Endothelial cell of umbilical vein (primary cell): ENCODE measurements around the gene SNX5. TPM values are rescaled to one million over a fixed set of nuclear protein-coding genes. Genes with fewer than 3 reads are reported as not detected.
"Not testable (repeated sequence)": the region's sequence is repeated elsewhere in the genome, so short reads cannot be mapped to it uniquely, and the experiment has no call there.

Experiments used
- BruUV-seq: library from RNA; stranded (reverse); fragments of 400-500 nt; replicated peaks from 2 replicates; lab custom pipeline; 2021; lab: Mats Ljungman, UMichigan
- CTCF ChIA-PET: fragments of 300-600, 350-600 bp; sonication (Branson Sonifier 250); formaldehyde crosslinking; loops from one replicate; lab custom pipeline; 2021; ENCODE audit warnings: antibody characterized with exemption, inconsistent platforms; lab: Charles Lee
- POLR2A ChIA-PET: fragments of 300-600, 350-600 bp; sonication (Branson Sonifier 250); formaldehyde crosslinking; loops from one replicate; lab custom pipeline; 2021; ENCODE audit warnings: antibody characterized with exemption, inconsistent platforms; lab: Charles Lee
- DNase-seq: peaks from one replicate; pipeline ENCODE4 v3.0.0-alpha.2; 2011; ENCODE audit warnings: low read depth, low spot score
- FAIRE-seq: peaks from 2 replicates; lab custom pipeline; 2011; peaks lifted over from hg19 to GRCh38; lab: Jason Lieb, UNC
- H2AFZ ChIP-seq: 2 replicates; pipeline ENCODE4 v1.6.0; 2012; ENCODE audit warnings: low read depth, low read length, control low read depth, inconsistent platforms
- H3K27ac ChIP-seq: 2 replicates; pipeline ENCODE4 v1.5.1; 2011; ENCODE audit warnings: low read depth, mild to moderate bottlenecking, control low read depth, low read length, moderate library complexity; ENCODE audit not compliant: insufficient read depth
- H3K27me3 ChIP-seq, 2 experiments: 2 replicates each; pipeline versions ENCODE4 v1.6.0 to v1.6.1; 2011; ENCODE audit warnings: low read length in 2 of 2, mixed read lengths in 1 of 2; ENCODE audit not compliant: control insufficient read depth in 2 of 2, insufficient read depth in 2 of 2
- H3K36me3 ChIP-seq, 2 experiments: 2 replicates in 1 of 2; 3 replicates in 1 of 2; pipeline ENCODE4 v1.5.1; 2011; ENCODE audit warnings: low read length in 2 of 2, mild to moderate bottlenecking in 1 of 2, moderate library complexity in 1 of 2; ENCODE audit not compliant: control insufficient read depth in 2 of 2, insufficient read depth in 2 of 2; ENCODE audit errors: extremely low read depth in 1 of 2
- H3K4me1 ChIP-seq: 3 replicates; pipeline ENCODE4 v1.5.1; 2011; ENCODE audit warnings: mild to moderate bottlenecking, low read length; ENCODE audit not compliant: control insufficient read depth, insufficient read depth; ENCODE audit errors: extremely low read depth
- H3K4me2 ChIP-seq: 2 replicates; pipeline ENCODE4 v1.6.1; 2011; ENCODE audit warnings: low read length, control low read depth, mixed read lengths; ENCODE audit not compliant: insufficient read depth
- H3K4me3 ChIP-seq, 3 experiments: fragments of 200-600 bp in 1 of 3; sonication (generic), shearing (Covaris generic) in 1 of 3; replicated peaks in 1 of 3; 2 replicates each; pipeline ENCODE4 v1.5.1; 2011 to 2016; ENCODE audit warnings: control low read depth in 3 of 3, low read length in 3 of 3, mild to moderate bottlenecking in 2 of 3, inconsistent platforms in 1 of 3, low read depth in 1 of 3, moderate library complexity in 1 of 3; ENCODE audit not compliant: insufficient read depth in 1 of 3
- H3K79me2 ChIP-seq: 2 replicates; pipeline ENCODE4 v1.6.0; 2012; ENCODE audit warnings: low read length, inconsistent platforms; ENCODE audit not compliant: control insufficient read depth, insufficient read depth
- H3K9ac ChIP-seq: replicated peaks from 2 replicates; pipeline ENCODE3; 2011; ENCODE audit warnings: low read length, control low read depth; ENCODE audit not compliant: insufficient read depth; ENCODE audit errors: extremely low read depth
- H3K9me1 ChIP-seq: replicated peaks from 3 replicates; pipeline ENCODE4 v1.6.0; 2011; ENCODE audit warnings: mild to moderate bottlenecking, low read length; ENCODE audit not compliant: control insufficient read depth, insufficient read depth; ENCODE audit errors: extremely low read depth
- H3K9me3 ChIP-seq: replicated peaks from 2 replicates; pipeline ENCODE4 v1.5.1; 2012; ENCODE audit warnings: low read length, inconsistent platforms; ENCODE audit not compliant: control insufficient read depth, insufficient read depth
- H4K20me1 ChIP-seq: replicated peaks from 2 replicates; pipeline ENCODE3; 2011; ENCODE audit warnings: mild to moderate bottlenecking, low read length; ENCODE audit not compliant: control insufficient read depth, insufficient read depth; ENCODE audit errors: extremely low read depth
- CTCF ChIP-seq, 2 donors: IDR thresholded peaks; 1 replicate in 1 of 2; 2 replicates in 1 of 2; pipeline ENCODE4 v1.5.1; 2011; ENCODE audit warnings: low read length in 2 of 2, mild to moderate bottlenecking in 2 of 2, moderate library complexity in 2 of 2, control low read depth in 1 of 2, inconsistent platforms in 1 of 2, low read depth in 1 of 2; ENCODE audit not compliant: insufficient read depth in 1 of 2; ENCODE audit errors: extremely low read depth in 1 of 2
- EZH2 ChIP-seq: IDR thresholded peaks from 2 replicates; pipeline ENCODE4 v1.6.1; 2012; ENCODE audit warnings: borderline replicate concordance, low read depth, mild to moderate bottlenecking, moderate library complexity, low read length, inconsistent platforms; ENCODE audit not compliant: severe bottlenecking
- FOS ChIP-seq: IDR thresholded peaks from 2 replicates; pipeline ENCODE4 v1.6.1; 2011; ENCODE audit warnings: mild to moderate bottlenecking, low read length, moderate library complexity, borderline replicate concordance; ENCODE audit not compliant: insufficient read depth
- GATA2 ChIP-seq: IDR thresholded peaks from 2 replicates; pipeline ENCODE4 v1.7.0; 2011; ENCODE audit warnings: low read depth, mild to moderate bottlenecking, moderate library complexity, mixed read lengths, low read length; ENCODE audit not compliant: insufficient read length, insufficient read depth
- JUN ChIP-seq: IDR thresholded peaks from 2 replicates; pipeline ENCODE4 v1.6.1; 2011; ENCODE audit warnings: borderline replicate concordance, low read depth; ENCODE audit not compliant: insufficient read length, insufficient read depth
- MYC ChIP-seq: IDR thresholded peaks from one replicate; pipeline ENCODE4 v1.6.1; 2011; ENCODE audit warnings: mild to moderate bottlenecking, low read depth, low read length
- POLR2A ChIP-seq: IDR thresholded peaks from 2 replicates; pipeline ENCODE4 v1.6.1; 2012; ENCODE audit warnings: low read depth, mild to moderate bottlenecking, control low read depth, low read length
- POLR2AphosphoS5 ChIP-seq: IDR thresholded peaks from 2 replicates; pipeline ENCODE4 v1.6.1; 2012; ENCODE audit warnings: low read depth, mild to moderate bottlenecking, control low read depth, low read length, moderate library complexity; ENCODE audit not compliant: insufficient read depth
- dilution Hi-C: fragments of 300-500 bp; cut with MboI; formaldehyde crosslinking; loops from one replicate; pipeline ENCODE4 v1.15.0; 2019; ENCODE audit warnings: low sequenced_read_pairs; ENCODE audit not compliant: extremely low pct_ligation_motif_present
- intact Hi-C: fragments of 100-400 bp; cut with micrococcal nuclease; formaldehyde crosslinking; loops from one replicate; pipeline ENCODE4 v1.10.0; 2022
- polyA plus RNA-seq, 4 experiments: library from polyadenylated mRNA; depleted of rRNA in 3 of 4; stranded (reverse) in 3 of 4; unstranded in 1 of 4; fragments of >200 nt; gene quantifications; 2 replicates each; pipeline versions ENCODE4 v1.2.1 to v1.2.3, GENCODE V29; 2011 to 2012; ENCODE audit warnings: missing spikeins in 1 of 4
- total RNA-seq: library from RNA; stranded (reverse); gene quantifications from 2 replicates; pipeline ENCODE4 v1.2.3, GENCODE V29; 2021
- TF ChIP-seq, protein P1 (sequence below): IDR thresholded peaks from 2 replicates; pipeline ENCODE4 v1.6.1; 2011; ENCODE audit not compliant: insufficient read depth, insufficient read length

The SNX5 gene
- total and polyA plus RNA-seq, 2 donors (not counting 3 experiments of a cell fraction or from before 2014, with no cell fraction given) = 76.2 to 121 TPM

DNA sequence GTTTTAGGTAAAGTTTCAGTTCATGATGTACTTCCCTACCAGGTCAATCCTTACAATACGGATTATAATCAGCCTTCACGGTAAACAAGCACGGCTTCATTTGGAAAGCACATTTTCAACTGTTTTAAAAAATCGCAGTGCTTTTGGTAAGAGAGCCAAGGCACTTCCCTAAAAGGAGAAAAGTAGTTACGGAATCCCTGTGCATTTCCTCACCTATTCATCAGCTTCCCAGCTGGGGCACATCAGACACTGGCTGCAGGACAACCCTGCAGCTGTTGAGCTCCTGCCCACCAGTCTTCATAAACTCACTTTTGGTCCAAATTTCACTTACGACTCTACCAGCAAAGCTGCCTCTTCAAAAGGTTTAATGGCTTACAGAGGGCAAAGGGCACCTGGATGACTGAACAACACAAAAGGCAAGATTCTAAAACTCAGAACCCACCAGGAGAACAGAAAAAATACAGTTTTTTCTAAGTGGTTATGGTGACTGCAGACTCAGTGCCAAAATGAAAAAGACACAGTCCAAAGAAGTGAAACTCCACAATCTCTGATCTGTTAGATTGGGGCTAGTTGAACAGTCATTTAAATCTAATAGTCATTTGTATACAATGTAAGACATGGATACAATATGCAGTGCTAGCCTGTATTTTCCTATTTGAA is 7.5 kb downstream of the SNX5 start:
- Histone ChIP-seq H3K9ac (no peak overlapping the region), H4K20me1 (peaks cover 5% of the 10 kb centered on the region), H3K4me3 (no peak overlapping the region), H3K27ac (no peak overlapping the region), H3K79me2 (peaks cover 100% of the 10 kb centered on the region), H3K4me2 (no peak overlapping the region), H3K36me3 (peaks cover 2 to 6% of the 10 kb centered on the region in 2 experiments), H3K9me3 (no peaks in the 10 kb centered on the region), H3K4me1 (peaks cover 72% of the 10 kb centered on the region), H3K27me3 (no peaks in the 10 kb centered on the region), H2AFZ (no peak overlapping the region), H3K9me1 (no peaks in the 10 kb centered on the region)
- ChIA-PET POLR2A (no interaction called here), CTCF (interaction anchor here (1.5 kb wide), 1 partner anchor 35 kb away, joined by 5 read pairs; no protein-coding TSS in a partner anchor)
- intact Hi-C loops (loop anchor here (10.0 kb wide), 1 partner anchor 174 kb away; the partner anchor contains the start of genes KAT14 and PET117), dilution Hi-C loops (no loop called here)
- BruUV-seq = no TSS peak
- FAIRE-seq = peak; percentile 62
- DNase-seq = no peak
- TF ChIP-seq, protein P1, sequence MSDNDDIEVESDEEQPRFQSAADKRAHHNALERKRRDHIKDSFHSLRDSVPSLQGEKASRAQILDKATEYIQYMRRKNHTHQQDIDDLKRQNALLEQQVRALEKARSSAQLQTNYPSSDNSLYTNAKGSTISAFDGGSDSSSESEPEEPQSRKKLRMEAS = no peak
- TF ChIP-seq FOS (no peak), MYC (no peak), POLR2AphosphoS5 (no peak), CTCF (IDR thresholded peaks at IDR 0.05; ENCODE audit: extremely low read depth in 1 of 2, insufficient read depth in 1 of 2, low read depth in 1 of 2, low read length in 2 of 2) (no peak), POLR2A (no peak), GATA2 (no peak), JUN (no peak), EZH2 (no peak)

DNA sequence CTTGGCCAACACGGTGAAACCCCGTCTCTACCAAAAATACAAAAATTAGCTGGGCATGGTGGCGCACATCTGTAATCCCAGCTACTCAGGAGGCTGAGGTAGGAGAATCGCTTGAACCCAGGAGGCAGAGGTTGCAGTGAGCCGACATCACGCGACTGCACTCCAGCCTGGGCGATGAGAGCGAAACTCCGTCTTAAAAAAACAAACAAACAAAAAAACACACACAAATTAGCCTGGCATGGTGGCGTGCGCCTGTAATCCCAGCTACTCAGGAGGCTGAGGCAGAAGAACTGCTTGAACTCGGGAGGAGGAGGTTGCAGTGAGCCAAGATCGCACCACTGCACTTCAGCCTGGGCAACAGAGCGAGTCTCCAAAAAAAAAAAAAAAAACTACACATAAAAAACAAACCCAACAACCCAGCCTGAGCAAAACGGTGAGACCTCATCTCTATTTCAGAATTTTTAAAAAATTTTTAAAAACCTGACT is 8.2 kb downstream of the SNX5 start:
- CTCF ChIA-PET = interaction anchor here (1.5 to 6.0 kb wide), 3 partner anchors 22 to 36 kb away, joined by 5 to 93 read pairs (median 19); no protein-coding TSS in a partner anchor
- H3K27ac ChIP-seq, BruUV-seq, H3K9me1 ChIP-seq, DNase-seq, H2AFZ ChIP-seq, POLR2A ChIA-PET, H3K27me3 ChIP-seq, H3K9me3 ChIP-seq, H4K20me1 ChIP-seq, dilution Hi-C loops, H3K9ac ChIP-seq, H3K36me3 ChIP-seq, H3K4me3 ChIP-seq, FAIRE-seq, H3K4me2 ChIP-seq: not testable (repeated sequence)
- peaks cover 100% of the 10 kb centered on the region for H3K79me2 ChIP-seq
- intact Hi-C loops = loop anchor here (10.0 kb wide), 1 partner anchor 174 kb away; the partner anchor contains the start of genes KAT14 and PET117
- H3K4me1 ChIP-seq = peaks cover 66% of the 10 kb centered on the region
